IMR-90 (cell line): Measurements from ENCODE around the gene DPP6. TPM values are rescaled to one million over a fixed set of nuclear protein-coding genes. Genes with fewer than 3 reads are reported as not detected.

Source experiments
- ATAC-seq: fragments of 200-7000 bp; cut with Tn5 transposase; 2 replicates; pipeline ENCODE4 v1.9.1; 2020; ENCODE audit warnings: low read depth, mild to moderate bottlenecking, moderate library complexity
- BruUV-seq: library from RNA; stranded (reverse); fragments of 400-500 nt; replicated peaks from 2 replicates; lab custom pipeline; 2021; lab: Mats Ljungman, UMichigan
- CTCF ChIA-PET: fragments of 300-600 bp; formaldehyde crosslinking; extraction: SDS; loops from one replicate; lab custom pipeline; 2021; ENCODE audit warnings: antibody characterized with exemption; lab: Yijun Ruan, JAX
- POLR2A ChIA-PET: fragments of 300-600 bp; sonication (Branson Sonifier 250); formaldehyde crosslinking; loops from one replicate; lab custom pipeline; 2022; ENCODE audit warnings: antibody characterized with exemption; ENCODE audit not compliant: unreplicated experiment; lab: Charles Lee
- DNase-seq: peaks from one replicate; pipeline ENCODE4 v3.0.0; 2013
- H2AFZ ChIP-seq: replicated peaks from 2 replicates; pipeline ENCODE3; 2013; ENCODE audit warnings: low read length, mild to moderate bottlenecking; ENCODE audit not compliant: poor library complexity
- H2AK5ac ChIP-seq: 2 replicates; pipeline ENCODE4 v1.6.1; 2013; ENCODE audit warnings: low read depth, low read length, inconsistent platforms
- H2AK9ac ChIP-seq: replicated peaks from 2 replicates; pipeline ENCODE3; 2013; ENCODE audit warnings: mild to moderate bottlenecking, low read depth, low read length, moderate library complexity; ENCODE audit not compliant: poor library complexity
- H2BK120ac ChIP-seq: 2 replicates; pipeline ENCODE4 v1.6.1; 2013; ENCODE audit warnings: low read depth, low read length, inconsistent platforms
- H2BK15ac ChIP-seq: 3 replicates; pipeline ENCODE4 v1.6.1; 2013; ENCODE audit warnings: low read depth, low read length, inconsistent platforms
- H2BK20ac ChIP-seq: 2 replicates; pipeline ENCODE4 v1.6.1; 2013; ENCODE audit warnings: low read depth, mild to moderate bottlenecking, inconsistent platforms, low read length, moderate library complexity
- H2BK5ac ChIP-seq: 2 replicates; pipeline ENCODE4 v1.6.1; 2013; ENCODE audit warnings: mild to moderate bottlenecking, low read depth, low read length, inconsistent platforms; ENCODE audit not compliant: poor library complexity, severe bottlenecking
- H3K14ac ChIP-seq: replicated peaks from 2 replicates; pipeline ENCODE4 v1.6.1; 2013; ENCODE audit warnings: low read depth, low read length, inconsistent platforms
- H3K18ac ChIP-seq: 2 replicates; pipeline ENCODE4 v1.6.1; 2013; ENCODE audit warnings: low read depth, low read length, control low read depth
- H3K23ac ChIP-seq: 2 replicates; pipeline ENCODE4 v1.6.1; 2013; ENCODE audit warnings: low read depth, low read length, inconsistent platforms
- H3K27ac ChIP-seq: 2 replicates; pipeline ENCODE4 v1.5.1; 2013; ENCODE audit warnings: mild to moderate bottlenecking, control low read depth, low read length; ENCODE audit not compliant: insufficient read depth
- H3K27me3 ChIP-seq: 2 replicates; pipeline ENCODE4 v1.6.1; 2013; ENCODE audit warnings: low read length; ENCODE audit not compliant: control insufficient read depth, insufficient read depth
- H3K36me3 ChIP-seq: 2 replicates; pipeline ENCODE4 v1.6.1; 2013; ENCODE audit warnings: low read length, mixed read lengths; ENCODE audit not compliant: control insufficient read depth, insufficient read depth
- H3K4ac ChIP-seq: 2 replicates; pipeline ENCODE4 v1.6.1; 2013; ENCODE audit warnings: low read depth, low read length, inconsistent platforms
- H3K4me1 ChIP-seq: 2 replicates; pipeline ENCODE4 v1.6.1; 2013; ENCODE audit warnings: low read length, mixed read lengths; ENCODE audit not compliant: control insufficient read depth, insufficient read depth
- H3K4me2 ChIP-seq: 2 replicates; pipeline ENCODE4 v1.6.1; 2013; ENCODE audit warnings: low read depth, mild to moderate bottlenecking, control low read depth, low read length, moderate library complexity
- H3K4me3 ChIP-seq: 2 replicates; pipeline ENCODE4 v1.5.1; 2013; ENCODE audit warnings: low read depth, mild to moderate bottlenecking, control low read depth, low read length, moderate library complexity; ENCODE audit not compliant: insufficient read depth
- H3K56ac ChIP-seq: 2 replicates; pipeline ENCODE4 v1.6.1; 2013; ENCODE audit warnings: low read length, inconsistent platforms; ENCODE audit not compliant: insufficient read depth; ENCODE audit errors: extremely low read depth
- H3K79me1 ChIP-seq, 2 experiments: 2 replicates each; pipeline ENCODE4 v1.6.1; 2013; ENCODE audit warnings: low read length in 2 of 2, inconsistent platforms in 1 of 2, low read depth in 1 of 2
- H3K9ac ChIP-seq: 2 replicates; pipeline ENCODE4 v1.6.1; 2013; ENCODE audit warnings: low read depth, low read length, control low read depth
- H3K9me1 ChIP-seq: 2 replicates; pipeline ENCODE4 v1.6.1; 2013; ENCODE audit warnings: low read length, inconsistent platforms; ENCODE audit not compliant: insufficient read depth
- H3K9me3 ChIP-seq: 2 replicates; pipeline ENCODE4 v1.6.1; 2013; ENCODE audit warnings: low read length; ENCODE audit not compliant: control insufficient read depth, insufficient read depth
- H4K20me1 ChIP-seq: 2 replicates; pipeline ENCODE4 v1.6.1; 2013; ENCODE audit warnings: low read length, inconsistent platforms; ENCODE audit not compliant: insufficient read depth
- H4K5ac ChIP-seq: 2 replicates; pipeline ENCODE4 v1.6.1; 2013; ENCODE audit warnings: mild to moderate bottlenecking, low read depth, low read length, control low read depth
- H4K8ac ChIP-seq, 2 experiments: 2 replicates each; pipeline ENCODE4 v1.6.1; 2013; ENCODE audit warnings: low read depth in 2 of 2, low read length in 2 of 2, control low read depth in 1 of 2, inconsistent platforms in 1 of 2
- H4K91ac ChIP-seq: 2 replicates; pipeline ENCODE4 v1.6.1; 2013; ENCODE audit warnings: low read depth, low read length, inconsistent platforms; ENCODE audit not compliant: insufficient read depth
- BHLHE40 ChIP-seq: fragments of 150-350 bp; IDR thresholded peaks from 2 replicates; pipeline ENCODE4 v1.6.1; 2016; ENCODE audit warnings: mild to moderate bottlenecking, low read depth, low read length
- MAZ ChIP-seq: IDR thresholded peaks from 2 replicates; pipeline ENCODE4 v1.6.1; 2012; ENCODE audit warnings: low read depth, mild to moderate bottlenecking, low read length, improper control_type of control experiment, moderate library complexity, borderline replicate concordance
- WGBS, 2 experiments: methylation state at CpG; one replicate each; pipeline versions ENCODE4 v1.1.5 to v1.1.7; 2013; ENCODE audit warnings: missing lambda C conversion rate in 2 of 2; ENCODE audit not compliant: insufficient read length in 1 of 2; ENCODE audit errors: extremely low coverage in 2 of 2; 5-methylcytosine and 5-hydroxymethylcytosine counted together
- dilution Hi-C: fragments of 300-500 bp; cut with HindIII; formaldehyde crosslinking; loops from one replicate; pipeline ENCODE4 v1.14.3; 2018; ENCODE audit warnings: low sequenced_read_pairs; ENCODE audit not compliant: unreplicated experiment
- in situ Hi-C: fragments of 300-500 bp; cut with MboI; formaldehyde crosslinking; loops from 3 replicates; pipeline ENCODE4 v1.14.3; 2019; ENCODE audit warnings: low sequenced_read_pairs, inconsistent platforms, mixed read lengths
- intact Hi-C: fragments of 100-400 bp; cut with micrococcal nuclease; formaldehyde crosslinking; loops from 2 replicates; pipeline ENCODE4 v1.10.0; 2022
- polyA plus RNA-seq, 3 experiments: library from polyadenylated mRNA; depleted of rRNA; stranded (reverse); fragments of >200 nt; gene quantifications; 2 replicates each; pipeline ENCODE4 v1.2.3, GENCODE V29; 2012; ENCODE audit warnings: low replicate concordance in 1 of 3
- total RNA-seq: library from RNA; depleted of rRNA; stranded (reverse); fragments of >200 nt; gene quantifications from 2 replicates; pipeline ENCODE4 v1.2.3, GENCODE V29; 2012

DPP6 gene
- total and polyA plus RNA-seq, 2 of the 4 experiments (the other 2 are of a cell fraction): not detected

DNA sequence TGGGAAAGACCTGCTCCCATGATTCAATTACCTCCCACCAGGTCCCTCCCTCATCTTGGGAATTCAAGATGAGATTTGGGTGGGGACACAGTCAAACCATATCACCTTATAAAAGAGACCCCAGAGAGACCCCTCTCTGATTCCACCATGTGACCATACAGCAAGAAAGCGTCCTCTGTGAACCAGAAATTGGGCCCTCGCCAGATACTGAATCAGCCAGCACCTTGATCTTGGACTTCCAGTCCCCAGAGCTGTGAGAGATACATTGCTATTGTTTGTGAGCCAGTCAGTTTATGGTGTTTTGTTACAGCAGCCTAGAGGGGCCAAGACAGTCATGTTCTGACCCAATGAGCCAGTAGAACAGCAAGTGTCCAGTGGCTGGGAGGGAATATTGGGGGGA is 718.2 kb downstream of the DPP6 start:
- H3K4me1 ChIP-seq: no peaks in the 10 kb centered on the region
- TF ChIP-seq BHLHE40: no peak
- TF ChIP-seq MAZ: no peak
- H2AFZ ChIP-seq: no peak overlapping the region
- WGBS, 2 experiments: no CpG with 5 or more reads among the region's 2 CpGs
- H3K79me1 ChIP-seq: no peaks in the 10 kb centered on the region
- H2BK20ac ChIP-seq: no peak overlapping the region
- H3K27me3 ChIP-seq: no peaks in the 10 kb centered on the region
- no peak overlapping the region for H3K14ac ChIP-seq
- dilution Hi-C loops: no loop called here
- H4K5ac ChIP-seq: no peak overlapping the region
- DNase-seq: no peak
- no peak overlapping the region for H2BK15ac ChIP-seq
- H3K4me3 ChIP-seq: no peak overlapping the region
- no peak overlapping the region for H3K27ac ChIP-seq
- no peaks in the 10 kb centered on the region for H4K20me1 ChIP-seq
- BruUV-seq: no TSS peak
- ChIA-PET POLR2A (no interaction called here), CTCF (no interaction called here)
- no peak overlapping the region for H2AK9ac ChIP-seq
- no peak overlapping the region for H2BK120ac ChIP-seq
- no peak overlapping the region for H3K4ac ChIP-seq
- no peak overlapping the region for H4K91ac ChIP-seq
- H2BK5ac ChIP-seq: no peak overlapping the region
- H3K18ac ChIP-seq: no peak overlapping the region
- ATAC-seq: no peak
- intact Hi-C loops: no loop called here
- no peak overlapping the region for H3K4me2 ChIP-seq
- no peak overlapping the region for H4K8ac ChIP-seq
- no peaks in the 10 kb centered on the region for H3K36me3 ChIP-seq
- no peak overlapping the region for H2AK5ac ChIP-seq
- no peak overlapping the region for H3K9ac ChIP-seq
- H3K9me1 ChIP-seq: no peaks in the 10 kb centered on the region
- H3K9me3 ChIP-seq: peaks cover 46% of the 10 kb centered on the region
- no peak overlapping the region for H3K56ac ChIP-seq
- in situ Hi-C loops: no loop called here
- H3K23ac ChIP-seq: no peak overlapping the region
